NCI-H2227 treated with DMSO at 0.1 percent for 48 hours (cell line): Measurements from ENCODE around the gene RPN2.
A peak's percentile ranks its signal among the peaks of the same experiment; 100 is the strongest.

ENCODE experiments used
- DNase-seq: peaks from one replicate; lab custom pipeline; 2025; lab: John Stamatoyannopoulos, UW

The RPN2 gene

DNA sequence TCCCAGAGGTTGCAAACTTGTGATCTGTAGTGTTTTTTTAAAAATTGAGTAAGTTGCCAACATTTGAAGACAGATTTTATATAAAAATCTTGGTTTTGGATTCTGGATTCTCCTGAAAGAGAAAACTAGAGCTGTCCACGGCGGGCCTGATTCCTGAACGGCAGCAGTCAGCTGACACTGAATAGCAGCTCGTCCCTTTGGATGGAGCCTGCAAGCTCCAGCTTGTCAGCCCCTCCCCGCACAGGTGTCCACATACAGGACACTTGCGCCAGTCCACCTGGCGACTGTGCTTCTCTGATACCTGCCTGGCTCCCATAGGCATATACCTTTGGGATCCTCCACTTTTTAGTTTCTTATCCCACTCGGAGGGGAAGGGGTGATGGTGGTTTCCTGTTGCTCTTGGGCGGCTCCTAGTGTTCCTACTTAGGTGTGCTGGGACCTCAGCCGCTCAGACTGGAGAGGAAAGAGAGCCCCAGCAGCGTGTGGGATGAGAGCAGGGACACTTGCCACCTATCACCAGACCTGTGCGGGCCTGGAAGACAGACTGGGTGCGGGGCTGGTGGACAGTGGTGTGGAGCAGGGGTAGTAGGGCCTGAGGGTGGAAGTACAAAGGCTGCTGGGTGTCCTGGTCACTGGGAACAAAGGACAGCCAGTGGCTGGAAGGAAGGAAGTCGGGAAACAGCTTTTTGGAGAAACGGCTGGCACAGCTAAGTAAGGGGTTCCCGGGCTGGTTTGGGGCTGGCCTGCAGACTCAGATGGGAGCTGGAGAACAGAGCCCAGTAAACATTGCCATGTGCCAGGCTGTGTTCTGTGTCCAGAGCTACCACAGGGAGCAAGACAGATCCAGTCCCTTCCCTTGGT is 64.2 kb downstream of the RPN2 start:
- DNase-seq, result no peak

DNA sequence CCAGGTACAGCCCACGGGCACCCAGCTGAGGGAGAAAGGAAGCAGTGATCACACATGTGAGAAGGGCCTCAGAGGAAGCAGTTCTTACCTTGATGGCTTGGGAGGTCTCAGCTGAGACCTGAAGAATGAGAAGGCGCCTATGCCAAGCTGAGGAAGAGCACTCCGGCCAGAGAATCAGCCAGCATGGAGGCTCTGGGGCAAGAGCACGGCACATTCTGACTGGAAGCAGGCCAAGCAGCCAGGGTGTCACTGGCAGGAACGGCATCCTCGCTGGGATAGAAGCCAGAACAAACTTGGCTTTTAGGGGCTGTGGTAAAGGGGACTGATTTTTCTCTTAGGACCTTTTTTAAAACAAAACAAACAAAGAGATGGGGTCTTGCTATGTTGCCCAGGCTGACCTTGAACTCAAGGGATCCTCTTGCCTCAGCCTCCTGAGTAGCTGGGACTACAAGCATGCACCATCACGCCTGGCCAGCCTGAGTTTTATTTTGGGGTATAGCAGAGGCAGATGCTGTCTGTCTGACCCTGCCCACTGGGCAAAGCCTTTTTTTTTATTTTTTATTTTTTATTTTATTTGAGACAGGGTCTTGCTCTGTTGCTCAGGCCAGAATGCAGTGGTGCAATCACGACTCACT is 64.9 kb downstream of the RPN2 start:
- DNase-seq, result no peak

DNA sequence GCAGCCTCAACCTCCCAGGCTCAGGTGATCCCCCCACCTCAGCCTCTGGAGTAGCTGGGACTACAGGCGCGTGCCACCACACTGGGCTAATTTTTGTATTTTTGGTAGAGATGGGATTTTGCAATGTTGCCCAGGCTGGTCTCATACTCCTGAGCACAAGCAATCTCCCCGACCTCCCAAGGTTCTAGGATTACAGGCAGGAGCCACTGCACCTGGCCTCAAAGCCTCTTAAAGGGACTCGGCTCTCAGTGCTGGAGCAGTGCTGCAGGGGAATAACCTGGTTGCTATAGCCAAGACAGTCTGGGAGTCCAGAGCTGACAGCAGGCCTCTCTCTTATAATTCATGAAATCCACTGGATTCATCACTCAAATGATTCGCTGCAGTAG is 65.4 kb downstream of the RPN2 start:
- no peak for DNase-seq

DNA sequence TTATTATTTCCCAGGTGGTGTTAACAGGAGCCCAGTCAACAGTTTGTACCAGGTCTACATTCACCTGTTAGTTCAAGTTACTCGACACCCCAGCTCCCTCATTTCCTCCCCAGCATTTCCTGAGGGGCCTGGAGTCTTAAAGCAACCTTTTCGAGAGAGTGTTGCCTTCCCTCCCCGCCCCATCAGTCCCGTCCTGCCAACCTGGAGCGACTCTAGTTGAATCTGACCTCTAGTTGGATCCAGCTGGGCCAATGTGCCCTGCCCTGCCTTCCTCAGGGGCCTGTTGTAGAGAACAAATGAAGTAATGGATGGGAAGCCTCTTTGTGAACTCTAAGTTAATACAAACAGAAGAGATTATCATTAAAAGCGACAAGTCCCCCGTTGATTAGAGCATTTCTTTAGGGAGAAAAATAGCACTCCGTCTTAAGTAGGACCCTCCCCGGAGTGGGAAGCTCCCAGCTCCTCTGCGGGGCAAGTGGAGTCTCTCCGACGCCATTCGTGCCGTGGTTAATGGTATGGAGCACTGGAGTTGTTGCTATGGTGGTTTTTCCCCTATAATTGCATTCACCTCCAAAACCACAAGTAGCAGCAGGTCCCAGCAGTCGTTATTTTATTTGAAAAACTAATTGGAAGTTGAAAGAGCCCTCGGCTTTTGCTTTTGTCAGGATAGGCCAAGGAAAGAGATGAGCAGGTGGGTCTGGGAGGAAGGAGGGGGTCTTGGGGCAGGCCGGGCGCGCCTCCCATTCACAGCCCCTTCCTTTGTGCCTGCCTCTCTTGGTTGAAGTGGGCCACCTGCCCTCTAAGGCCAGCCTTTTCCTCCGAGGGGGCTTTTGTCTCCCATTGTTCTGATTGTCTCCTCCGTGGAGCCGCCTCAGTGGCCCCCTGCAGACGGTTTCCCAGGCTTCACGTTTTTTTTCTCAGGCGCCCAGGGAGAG is 66.4 kb downstream of the RPN2 start:
- DNase-seq, result peak; percentile 88

DNA sequence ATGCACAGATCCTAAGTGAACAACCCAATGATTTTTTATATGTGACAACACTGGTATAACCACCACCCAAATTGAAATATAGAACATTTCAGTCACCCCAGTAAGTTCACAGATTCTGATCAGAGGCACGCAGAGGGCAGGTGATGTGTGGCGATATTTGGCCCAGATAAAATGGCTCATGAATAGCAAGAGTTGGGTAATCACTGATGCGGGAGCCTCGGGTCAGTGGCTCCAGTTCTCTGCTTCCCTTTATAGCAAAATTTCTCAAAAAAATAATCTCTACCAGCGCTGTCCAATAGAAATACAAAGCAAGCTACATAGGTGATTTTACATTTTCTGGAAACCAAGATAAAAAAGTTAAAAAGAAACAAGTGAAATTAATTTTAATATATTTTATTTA is 67.6 kb downstream of the RPN2 start:
- no peak for DNase-seq

DNA sequence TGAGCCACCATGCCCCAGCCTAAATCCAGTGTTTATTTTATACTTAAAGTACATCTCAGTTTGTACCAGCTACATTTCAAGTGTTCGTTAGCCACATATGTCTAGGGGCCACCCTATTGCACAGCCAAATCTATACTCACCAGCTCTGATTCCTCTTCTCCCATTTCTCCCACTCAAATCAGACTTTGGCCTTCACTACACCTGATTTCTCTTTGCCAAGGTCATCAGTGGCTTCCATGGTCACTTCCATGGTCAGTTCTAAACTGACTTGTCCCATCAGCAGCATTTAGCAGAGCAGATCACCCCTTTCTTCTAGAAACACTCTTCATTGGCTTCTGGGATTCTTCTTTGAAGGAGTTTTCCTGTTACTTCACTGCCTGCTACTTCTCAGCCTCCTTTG is 68.4 kb downstream of the RPN2 start:
- DNase-seq, result no peak

DNA sequence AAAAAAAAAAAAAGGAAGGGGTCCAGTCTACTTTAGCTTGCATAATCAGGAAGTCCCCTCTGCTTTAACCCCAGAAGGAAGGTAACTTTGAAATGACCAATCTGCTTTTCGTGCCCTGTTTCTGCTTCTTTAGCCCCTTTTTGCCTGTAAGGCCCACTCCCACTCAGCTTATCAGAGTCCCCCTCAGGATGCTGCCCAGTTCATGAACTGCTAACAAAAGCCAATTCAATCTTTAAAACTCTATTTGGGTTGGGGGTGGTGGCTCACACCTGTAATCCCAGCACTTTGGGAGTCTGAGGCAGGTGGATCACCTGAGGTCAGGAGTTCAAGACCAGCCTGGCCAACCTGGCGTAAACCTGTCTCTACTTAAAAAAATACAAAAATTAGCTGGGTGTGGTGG is 70.2 kb downstream of the RPN2 start:
- no peak for DNase-seq

DNA sequence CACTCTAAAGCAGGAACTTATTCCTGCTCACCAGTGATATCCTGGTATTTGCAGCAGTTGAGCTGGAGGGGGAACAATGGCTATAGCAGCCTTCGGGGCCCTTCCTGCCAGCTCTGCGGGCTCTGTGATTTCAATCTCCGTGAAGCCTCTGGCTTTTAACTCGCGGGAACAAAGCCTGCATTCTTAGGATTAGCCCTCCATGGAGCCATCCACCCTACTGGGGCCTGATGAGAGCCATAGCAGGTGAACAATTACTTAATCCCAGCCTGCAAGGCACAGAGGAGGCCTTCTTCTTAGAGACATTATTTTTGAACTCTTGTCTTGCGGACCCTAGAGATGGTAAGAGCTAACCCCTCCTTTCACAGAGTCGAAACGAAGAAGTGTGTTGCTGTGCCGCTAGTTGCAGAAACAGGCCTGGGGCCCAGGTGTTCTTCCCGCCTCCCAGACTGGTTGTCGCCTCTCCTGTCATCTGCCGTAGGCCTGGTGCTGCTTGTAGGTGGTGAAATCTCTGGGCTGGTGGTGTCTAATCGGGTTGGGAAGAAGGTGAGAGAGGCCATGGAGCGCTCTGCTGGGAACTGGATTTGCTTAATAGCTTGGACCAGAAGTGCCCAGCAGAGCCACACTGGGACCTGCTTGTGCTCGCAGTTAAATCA is 72.8 kb downstream of the RPN2 start:
- peak; percentile 60 for DNase-seq

DNA sequence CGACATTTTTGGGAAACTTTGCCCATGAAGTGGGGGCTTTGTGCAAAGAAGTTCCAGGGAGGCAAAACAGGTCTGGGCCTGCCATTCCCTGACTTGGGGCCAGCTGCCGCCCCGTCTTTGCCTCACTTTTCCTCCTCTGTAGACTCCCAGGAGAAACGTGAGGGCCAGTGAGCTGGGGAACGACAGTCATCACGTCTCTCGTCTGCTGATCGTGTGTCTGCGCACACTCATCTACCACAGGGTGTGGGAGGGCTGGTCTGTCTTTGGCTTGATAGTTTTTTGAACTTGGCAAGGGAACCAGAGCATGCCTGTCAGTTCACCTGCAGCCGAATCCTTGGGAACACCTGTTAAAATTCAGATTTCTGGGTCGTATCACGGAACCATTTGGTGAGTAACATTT is 74.0 kb downstream of the RPN2 start:
- DNase-seq, result no peak

DNA sequence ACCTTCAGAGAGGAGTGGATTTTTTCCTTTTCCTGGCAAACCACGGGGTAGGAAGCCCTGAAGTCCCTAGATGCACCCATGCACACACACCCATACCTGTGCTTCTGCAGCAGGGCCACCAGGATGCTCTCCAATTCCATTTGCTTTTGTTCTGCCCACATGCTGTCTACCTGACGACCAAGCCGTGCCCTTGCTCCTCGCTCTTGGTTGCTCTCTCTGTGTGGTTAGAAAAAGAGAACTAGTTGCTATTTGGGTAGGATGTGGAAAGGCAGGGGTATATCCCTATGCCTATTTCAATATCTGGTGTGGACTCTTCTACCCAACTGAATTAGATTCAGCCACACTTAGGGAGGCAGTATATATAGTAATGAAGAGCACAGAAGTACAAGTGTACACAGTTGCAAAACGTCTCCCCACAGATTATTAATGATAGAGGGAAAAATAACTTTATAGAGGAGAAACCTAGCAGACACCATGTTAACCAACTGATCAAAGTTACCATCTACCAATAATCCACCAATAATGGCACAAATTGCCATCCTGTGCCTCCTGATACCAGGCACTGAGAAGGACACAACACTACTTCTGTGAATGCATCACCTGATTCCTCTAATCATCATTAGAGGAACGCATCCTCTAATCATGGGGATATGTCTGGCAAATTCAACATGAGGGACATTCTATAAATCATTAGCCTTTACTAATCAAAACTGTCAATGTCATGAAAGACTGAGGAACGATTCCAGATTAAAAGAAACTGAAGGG is 75.2 kb downstream of the RPN2 start:
- DNase-seq, result no peak

DNA sequence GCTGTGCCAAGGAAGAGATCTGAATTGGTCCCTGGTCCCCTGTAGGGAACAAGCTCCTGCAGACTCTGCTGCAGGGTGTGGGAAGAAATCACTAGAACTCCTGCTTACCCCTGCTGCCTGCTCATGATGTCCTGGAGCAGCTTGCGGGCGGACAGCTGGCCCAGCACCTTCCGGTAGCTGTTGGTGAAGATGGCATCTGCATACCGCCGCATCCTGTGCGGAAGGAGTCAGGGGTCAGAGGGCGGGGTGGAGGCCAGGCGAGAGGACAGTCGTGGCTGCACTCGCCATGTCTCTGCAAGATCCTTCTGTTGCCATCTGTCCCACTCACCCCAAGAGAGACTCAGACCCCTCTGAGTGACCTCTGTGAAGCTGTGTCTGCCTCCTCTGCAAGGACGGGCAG is 77.2 kb downstream of the RPN2 start:
- DNase-seq, result no peak

DNA sequence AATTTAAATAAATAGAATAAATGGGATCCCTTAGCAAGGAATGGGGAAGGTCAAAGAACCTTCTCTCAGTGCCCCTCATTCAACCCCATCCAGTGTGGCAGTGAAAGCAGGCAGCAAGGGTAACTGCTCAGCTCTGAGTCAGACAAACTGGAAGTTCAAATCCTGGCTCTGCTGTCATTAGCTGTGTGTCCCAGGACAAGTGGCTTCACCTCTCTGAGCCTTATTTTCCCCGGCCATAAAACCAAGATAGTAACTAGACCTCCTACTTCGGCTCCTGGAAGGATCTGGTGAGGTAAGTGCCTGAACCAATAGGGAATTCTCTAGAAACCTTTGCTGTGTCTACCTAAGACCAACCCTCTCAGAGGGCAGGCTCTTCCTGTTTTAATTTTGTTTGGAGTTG is 78.4 kb downstream of the RPN2 start:
- no peak for DNase-seq

DNA sequence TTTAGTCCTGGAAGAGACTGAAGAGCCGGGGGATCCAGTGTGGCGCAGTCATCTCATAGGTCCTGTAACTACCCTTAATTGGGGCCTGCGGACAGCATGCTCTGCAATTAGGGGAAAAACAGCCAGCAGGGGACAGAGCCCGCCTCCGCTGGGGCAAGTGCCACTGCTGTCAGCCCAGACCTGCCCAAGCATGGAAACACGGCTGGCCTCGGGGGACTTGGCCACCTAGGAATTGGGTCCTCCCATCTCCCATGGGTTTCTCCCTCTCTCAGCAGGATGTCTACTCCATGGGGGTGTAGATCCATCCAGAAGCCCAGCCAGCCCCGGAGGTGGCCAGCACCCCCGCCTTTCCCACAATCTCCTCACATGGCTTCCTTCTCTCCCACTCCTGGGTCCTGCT is 78.9 kb downstream of the RPN2 start:
- peak; percentile 68 for DNase-seq

DNA sequence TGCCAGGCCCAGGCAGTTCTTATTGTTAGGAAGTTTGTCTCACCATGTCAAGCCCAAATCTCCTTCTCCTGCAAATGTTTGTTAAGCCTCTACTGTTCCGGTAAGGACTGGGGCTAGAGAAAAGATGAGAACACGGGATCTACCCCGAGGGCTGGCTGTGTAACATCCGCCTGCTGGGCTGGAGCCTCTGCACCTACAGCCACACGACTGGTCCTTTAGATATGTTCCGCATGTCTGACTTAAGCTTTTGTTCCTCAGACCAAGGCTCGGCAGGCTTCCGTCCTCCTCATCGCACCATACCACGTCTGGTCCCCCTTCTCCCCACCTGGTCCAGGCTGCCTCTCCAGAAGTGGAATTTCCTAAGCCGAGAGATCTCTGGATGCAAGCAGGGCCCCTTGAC is 79.9 kb downstream of the RPN2 start:
- no peak for DNase-seq

DNA sequence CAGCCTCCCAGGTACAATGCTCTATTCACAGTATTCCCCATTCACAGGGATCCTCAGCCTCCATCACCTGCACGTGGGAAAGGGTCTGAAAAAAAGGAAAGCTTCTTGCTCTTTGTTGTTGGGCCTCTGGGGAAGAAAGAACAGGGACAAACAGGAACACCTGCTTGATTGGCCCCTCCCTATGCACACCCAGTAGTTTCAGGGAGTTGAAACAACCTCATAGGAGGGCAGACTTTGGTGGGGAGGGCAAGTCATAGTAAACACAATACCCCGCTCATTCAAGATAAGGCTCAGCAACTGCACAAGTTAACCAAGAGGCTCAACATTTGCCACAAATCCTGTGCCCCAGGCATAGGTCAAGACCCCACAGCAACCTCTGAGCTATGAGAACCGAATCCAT is 80.7 kb downstream of the RPN2 start:
- DNase-seq, result no peak

DNA sequence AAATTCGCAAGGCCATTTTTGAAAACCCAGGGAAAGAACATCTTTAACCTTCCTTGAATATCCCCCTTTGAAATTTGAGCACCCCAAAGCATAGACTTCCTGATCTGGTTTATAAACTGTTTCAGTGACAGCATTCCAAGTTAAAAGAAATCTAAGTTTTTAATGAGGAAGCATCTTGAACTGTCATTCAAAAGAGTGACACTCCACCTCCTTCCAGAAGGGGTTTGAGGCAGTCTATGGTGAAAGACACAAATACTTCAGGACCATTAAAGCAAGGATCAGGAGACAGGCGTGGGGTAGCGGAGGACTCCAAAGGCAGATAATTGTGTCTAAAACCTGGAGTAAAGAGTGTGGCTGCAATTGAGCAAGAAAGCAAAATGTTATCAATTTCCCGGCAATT is 81.8 kb downstream of the RPN2 start:
- DNase-seq, result no peak

DNA sequence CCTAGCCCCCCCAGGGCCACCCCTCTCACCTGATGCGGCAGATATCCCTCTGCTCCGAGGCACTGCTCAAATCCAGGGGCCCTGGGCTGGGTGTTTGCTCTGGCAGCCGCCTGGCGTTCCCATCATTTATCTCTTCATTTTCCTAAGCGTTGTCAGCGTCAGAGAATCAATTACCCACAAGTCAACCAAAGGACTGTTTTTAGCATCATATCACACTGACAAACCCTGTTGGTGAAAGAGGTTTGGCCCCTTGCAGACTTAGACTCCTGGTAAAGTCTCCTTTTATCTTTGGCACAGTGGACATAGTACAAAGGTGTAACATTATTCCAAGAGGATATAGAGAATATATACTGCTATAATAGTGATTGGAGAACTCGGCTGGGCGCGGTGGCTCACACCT is 82.6 kb downstream of the RPN2 start, which contains the start of gene GHRH:
Gene GHRH, minus strand, starts transcription at position 101 of the 400 bp plus-strand sequence. CDS start 4,925 bp downstream, outside the sequence.
- DNase-seq, result no peak

DNA sequence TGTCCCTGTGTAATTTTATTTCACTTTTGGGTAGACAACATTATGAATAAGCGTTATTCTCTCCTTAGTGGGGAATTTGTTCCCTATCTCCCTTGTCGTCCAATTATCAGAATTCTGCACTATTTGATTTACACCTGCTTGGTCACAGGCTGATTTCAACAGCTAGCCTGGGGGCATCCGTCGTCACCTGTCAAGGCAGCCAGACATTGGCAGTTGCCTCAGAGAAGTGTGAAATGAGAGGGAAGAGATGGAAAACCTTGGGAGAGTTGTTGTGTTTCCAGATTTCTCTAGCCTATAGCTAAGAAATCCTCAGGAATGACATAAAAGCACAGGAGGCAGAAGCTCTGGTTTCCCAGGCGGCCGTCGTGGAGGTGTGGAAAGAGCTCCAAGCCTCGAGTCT is 83.4 kb downstream of the RPN2 start:
- DNase-seq, result no peak

DNA sequence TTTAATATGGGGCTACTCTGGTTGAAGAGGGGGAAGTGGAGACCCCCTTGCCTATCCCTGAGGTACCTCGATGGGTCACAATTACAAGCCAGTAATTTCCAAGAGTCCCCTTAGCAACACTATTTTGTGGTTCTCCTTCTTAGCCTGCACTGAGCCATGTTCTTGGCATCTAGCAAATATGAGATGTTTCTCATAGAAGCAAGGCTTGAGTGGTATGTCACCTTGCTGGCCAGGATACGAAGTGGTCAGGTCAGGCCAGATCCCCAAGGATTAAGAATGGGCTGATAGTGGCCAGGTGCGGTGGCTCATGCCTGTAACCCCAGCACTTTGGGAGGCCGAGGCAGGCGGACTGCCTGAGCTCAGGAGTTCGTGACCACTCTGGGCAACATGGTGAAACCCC is 84.6 kb downstream of the RPN2 start:
- DNase-seq, result no peak

DNA sequence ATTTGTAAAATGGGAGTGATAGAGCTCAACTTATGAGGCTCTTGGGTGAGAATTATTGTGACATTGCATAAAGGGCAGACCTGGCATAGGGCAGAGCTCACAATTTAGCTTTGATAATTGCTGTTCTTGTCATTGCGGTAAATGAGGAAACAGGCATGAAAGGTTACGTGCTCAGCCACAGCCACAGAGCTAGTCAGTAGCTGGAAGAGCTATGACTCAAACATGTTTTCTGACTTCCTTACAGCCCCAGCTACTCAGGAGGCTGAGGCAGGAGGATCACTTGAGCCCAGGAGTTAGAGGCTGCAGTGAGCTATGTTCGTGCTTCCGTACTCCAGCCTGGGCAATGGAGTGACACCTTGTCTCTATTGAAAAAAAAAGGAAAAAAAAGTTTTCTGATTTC is 86.0 kb downstream of the RPN2 start:
- no peak for DNase-seq

DNA sequence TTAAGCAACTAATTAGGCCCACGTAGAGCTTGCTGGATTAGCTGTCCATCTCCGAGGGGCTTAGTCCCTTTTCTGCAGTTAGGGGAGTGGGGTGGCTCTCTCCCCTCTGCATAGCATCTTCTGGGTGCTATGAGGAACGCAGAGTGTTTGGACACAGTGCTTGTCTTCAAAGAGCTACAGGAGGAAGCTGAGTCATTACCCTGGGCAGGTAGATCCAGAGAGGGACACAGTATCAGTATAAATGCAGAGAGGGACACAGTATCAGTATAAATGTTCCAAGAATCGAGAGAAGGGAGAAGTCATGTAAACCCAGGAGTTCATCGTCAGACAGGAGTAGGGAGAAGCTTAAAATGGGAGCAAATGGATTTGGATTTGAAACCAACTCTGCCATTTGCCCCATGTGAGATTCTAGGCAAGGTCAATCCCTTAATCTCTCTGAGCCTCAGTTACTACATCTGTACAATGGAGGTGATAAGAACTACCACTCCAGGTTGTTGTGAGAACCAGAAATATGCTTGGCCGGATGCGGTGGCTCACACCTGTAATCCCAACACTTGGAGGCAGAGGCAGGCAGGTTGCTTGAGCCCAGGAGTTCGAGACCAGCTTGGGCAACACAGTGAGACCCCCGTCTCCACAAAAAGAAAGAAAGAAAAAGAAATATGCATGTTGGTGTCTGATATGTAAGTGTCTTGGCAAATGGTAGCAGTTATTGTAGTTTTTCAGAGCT is 88.0 kb downstream of the RPN2 start:
- no peak for DNase-seq
